ENCODE data around the gene MVP.

Gene MVP

DNA sequence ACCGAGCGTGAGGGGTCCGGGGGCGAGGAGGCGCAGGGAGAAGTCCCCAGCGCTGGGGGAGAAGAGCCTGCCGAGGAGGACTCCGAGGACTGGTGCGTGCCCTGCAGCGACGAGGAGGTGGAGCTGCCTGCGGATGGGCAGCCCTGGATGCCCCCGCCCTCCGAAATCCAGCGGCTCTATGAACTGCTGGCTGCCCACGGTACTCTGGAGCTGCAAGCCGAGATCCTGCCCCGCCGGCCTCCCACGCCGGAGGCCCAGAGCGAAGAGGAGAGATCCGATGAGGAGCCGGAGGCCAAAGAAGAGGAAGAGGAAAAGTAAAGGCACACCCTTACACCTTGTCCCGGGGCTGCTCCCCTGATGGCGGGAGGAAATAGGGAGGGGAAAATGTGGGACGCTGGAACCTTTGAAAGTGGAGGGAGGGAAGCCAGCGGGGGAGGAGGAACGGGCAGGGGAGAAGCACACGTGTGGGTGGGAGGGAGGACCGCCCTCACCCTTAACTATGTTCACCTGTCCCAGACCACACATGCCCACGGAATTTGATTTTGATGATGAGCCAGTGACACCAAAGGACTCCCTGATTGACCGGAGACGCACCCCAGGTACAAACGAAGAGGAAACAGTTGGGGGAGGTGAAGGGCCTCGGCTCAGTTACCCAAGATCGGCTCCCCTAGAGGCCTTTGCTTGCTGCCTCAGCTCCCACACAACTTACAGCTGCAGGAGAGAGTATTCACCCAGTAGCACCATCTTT, 3.4 kb upstream of the MVP start:
- Mint-ChIP-seq H3K27ac (no peak overlapping the region), H3K27me3 (ENCODE audit: low read depth, poor library complexity) (no peaks in the 10 kb centered on the region), H3K36me3 (ENCODE audit: low read depth) (peaks cover 21% of the 10 kb centered on the region), H3K4me3 (peak overlapping the region; percentile 93), H3K4me1 (peaks cover 91% of the 10 kb centered on the region), H3K9me3 (no peaks in the 10 kb centered on the region)
- TF ChIP-seq CTCF (IDR thresholded peaks at IDR 0.05): no peak
- peak; percentile 62 for DNase-seq

- Mint-ChIP-seq H3K36me3 (ENCODE audit: low read depth) (peaks cover 21% of the 10 kb centered on the region), H3K4me3 (peak overlapping the region; percentile 74), H3K27ac (peak overlapping the region; percentile 30), H3K9me3 (no peaks in the 10 kb centered on the region), H3K4me1 (peaks cover 90% of the 10 kb centered on the region), H3K27me3 (ENCODE audit: low read depth, poor library complexity) (no peaks in the 10 kb centered on the region)
- no peak for TF ChIP-seq CTCF (IDR thresholded peaks at IDR 0.05)
- no peak for DNase-seq
Measured at GRCh38 chr16:29818082-29818481, 2.2 kb upstream of the MVP start.

DNA sequence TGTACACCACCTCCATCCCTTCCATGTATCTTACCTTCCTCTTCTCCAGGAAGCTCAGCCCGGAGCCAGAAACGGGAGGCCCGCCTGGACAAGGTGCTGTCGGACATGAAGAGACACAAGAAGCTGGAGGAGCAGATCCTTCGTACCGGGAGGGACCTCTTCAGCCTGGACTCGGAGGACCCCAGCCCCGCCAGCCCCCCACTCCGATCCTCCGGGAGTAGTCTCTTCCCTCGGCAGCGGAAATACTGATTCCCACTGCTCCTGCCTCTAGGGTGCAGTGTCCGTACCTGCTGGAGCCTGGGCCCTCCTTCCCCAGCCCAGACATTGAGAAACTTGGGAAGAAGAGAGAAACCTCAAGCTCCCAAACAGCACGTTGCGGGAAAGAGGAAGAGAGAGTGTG, 756 bp upstream of the MVP start:
- H3K4me3 Mint-ChIP-seq: peak overlapping the region; percentile 57
- H3K9me3 Mint-ChIP-seq: no peaks in the 10 kb centered on the region
- peak overlapping the region; percentile 85 for H3K27ac Mint-ChIP-seq
- no peak for TF ChIP-seq CTCF (IDR thresholded peaks at IDR 0.05)
- DNase-seq: no peak
- H3K27me3 Mint-ChIP-seq (ENCODE audit: low read depth, poor library complexity): no peaks in the 10 kb centered on the region
- peaks cover 21% of the 10 kb centered on the region for H3K36me3 Mint-ChIP-seq (ENCODE audit: low read depth)
- peaks cover 76% of the 10 kb centered on the region for H3K4me1 Mint-ChIP-seq

DNA sequence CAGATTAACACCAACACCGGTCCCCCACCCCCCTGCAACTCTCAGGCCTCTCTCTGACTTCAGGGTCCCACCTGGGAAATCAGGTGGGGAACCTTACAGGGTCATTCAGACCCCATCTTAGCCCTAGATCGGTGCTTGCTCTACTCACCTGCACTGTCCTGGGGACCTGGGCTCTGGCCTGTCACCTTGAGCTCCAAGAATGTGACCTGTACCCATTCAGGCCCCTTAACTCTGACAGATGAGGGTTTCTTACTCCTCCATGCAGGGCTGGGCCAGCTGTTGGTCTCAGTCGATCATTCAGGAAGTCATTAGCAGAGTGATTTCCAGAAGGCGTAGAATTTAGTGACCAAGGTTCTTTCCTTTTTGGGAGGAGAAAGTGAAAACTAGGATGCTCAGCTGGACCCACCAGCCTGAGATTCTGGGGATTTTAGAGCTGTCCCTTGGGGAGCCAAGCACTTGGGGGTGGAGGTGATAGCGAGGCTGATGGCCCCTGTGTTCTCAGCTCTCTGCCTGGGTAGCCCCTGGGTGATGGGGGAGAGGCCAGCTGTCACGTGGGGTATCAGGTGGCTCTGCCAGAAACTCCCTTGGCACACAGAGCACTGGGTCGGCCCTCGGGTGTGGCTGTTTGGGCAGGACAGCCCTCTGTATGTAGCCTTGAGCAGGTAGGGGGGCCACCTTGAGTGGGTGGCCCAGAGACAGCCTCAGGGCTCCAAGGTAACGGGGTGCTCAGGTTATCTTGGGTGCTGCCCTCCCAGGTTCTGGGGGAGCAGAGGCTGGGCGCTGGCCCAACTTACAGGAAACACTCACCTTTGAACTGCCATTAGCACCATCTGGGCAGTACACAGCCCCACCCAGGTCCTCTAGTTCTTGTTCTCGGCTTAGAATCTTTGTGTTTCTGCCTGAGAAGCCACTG, 724 bp downstream of the MVP start:
- DNase-seq: no peak
- peak overlapping the region; percentile 57 for H3K4me3 Mint-ChIP-seq
- H3K27ac Mint-ChIP-seq: peak overlapping the region; percentile 76
- no peak for TF ChIP-seq CTCF (IDR thresholded peaks at IDR 0.05)
- H3K4me1 Mint-ChIP-seq: peaks cover 68% of the 10 kb centered on the region
- no peaks in the 10 kb centered on the region for H3K9me3 Mint-ChIP-seq
- peaks cover 3% of the 10 kb centered on the region for H3K27me3 Mint-ChIP-seq (ENCODE audit: low read depth, poor library complexity)
- H3K36me3 Mint-ChIP-seq (ENCODE audit: low read depth): peaks cover 21% of the 10 kb centered on the region

- DNase-seq: no peak
- Mint-ChIP-seq H3K27ac (peak overlapping the region; percentile 86), H3K27me3 (ENCODE audit: low read depth, poor library complexity) (peaks cover 3% of the 10 kb centered on the region), H3K36me3 (ENCODE audit: low read depth) (peaks cover 21% of the 10 kb centered on the region), H3K4me1 (peaks cover 62% of the 10 kb centered on the region), H3K9me3 (no peaks in the 10 kb centered on the region), H3K4me3 (no peak overlapping the region)
- no peak for TF ChIP-seq CTCF (IDR thresholded peaks at IDR 0.05)
Measured at GRCh38 chr16:29821643-29822115, 1.4 kb downstream of the MVP start.

Data from nephron progenitor cell (in vitro differentiated cells).